GM19395 (cell line): ENCODE measurements around the gene SWSAP1.

ENCODE experiments used
- ATAC-seq: cut with Tn5 transposase; IDR thresholded peaks from one replicate; pipeline ENCODE4 v1.9.1; 2021; ENCODE audit warnings: mild to moderate bottlenecking, moderate library complexity; ENCODE audit not compliant: unreplicated experiment

Gene SWSAP1

GRCh38 chr19:11408591-11408990 lies 34.1 kb downstream of the SWSAP1 start:
- no peak for ATAC-seq

GRCh38 chr19:11410682-11411081 lies 36.2 kb downstream of the SWSAP1 start:
- ATAC-seq: no peak

- ATAC-seq: no peak
Observed at GRCh38 chr19:11414544-11414943, 40.1 kb downstream of the SWSAP1 start.

GRCh38 chr19:11416346-11417052 lies 42.0 kb downstream of the SWSAP1 start:
- no peak for ATAC-seq

- no peak for ATAC-seq
Observed at GRCh38 chr19:11418094-11418548, 43.7 kb downstream of the SWSAP1 start.

GRCh38 chr19:11418549-11419506 lies 44.4 kb downstream of the SWSAP1 start, which contains the start of gene RGL3:
Gene RGL3 (minus strand): TSS chr19:11419314. CDS start chr19:11419278, 36 bp downstream.
- ATAC-seq: no peak

GRCh38 chr19:11420429-11421370 lies 46.2 kb downstream of the SWSAP1 start:
- ATAC-seq: no peak

GRCh38 chr19:11421371-11422098 lies 47.1 kb downstream of the SWSAP1 start:
- ATAC-seq: peak; percentile 40

- ATAC-seq: peak; percentile 70
Observed at GRCh38 chr19:11422163-11423065, 47.9 kb downstream of the SWSAP1 start.

GRCh38 chr19:11423164-11423790 lies 48.8 kb downstream of the SWSAP1 start:
- ATAC-seq: no peak

GRCh38 chr19:11423791-11424181 lies 49.3 kb downstream of the SWSAP1 start:
- ATAC-seq: no peak
